ENCODE data around the gene CHMP2A.

CHMP2A gene

DNA sequence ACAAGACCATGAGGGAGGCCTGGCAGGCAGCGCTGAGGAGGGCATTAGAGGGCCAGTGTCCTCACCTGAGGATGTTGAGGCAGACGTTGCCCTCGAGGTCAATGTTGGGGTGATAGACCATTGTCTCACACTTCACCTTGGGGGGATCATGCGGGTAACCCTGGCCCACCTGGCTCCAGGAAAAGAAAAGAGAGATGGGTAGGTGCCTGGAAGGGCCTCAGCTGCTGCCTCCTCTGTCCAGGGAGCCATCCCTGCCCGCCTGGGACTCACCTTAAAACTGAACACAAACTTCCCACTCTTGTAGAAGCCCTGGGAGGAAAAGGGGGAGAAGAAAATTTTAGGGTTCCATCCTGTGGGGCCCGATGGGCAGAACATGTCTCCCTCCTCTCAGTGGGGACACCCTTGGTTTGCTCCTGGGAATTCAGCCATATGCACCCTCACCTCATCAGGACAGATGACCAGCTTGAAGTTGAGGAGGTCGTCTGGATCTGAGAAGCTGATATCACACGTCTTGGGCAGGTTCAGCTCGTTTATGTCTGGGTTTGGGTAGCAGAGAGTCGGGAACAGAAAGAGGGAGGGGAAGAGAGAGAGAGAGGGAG lies 1.8 kb upstream of the CHMP2A start:
- H3K27ac ChIP-seq = peak overlapping the region; percentile 98
- DNase-seq (ENCODE audit: low read depth, low spot score) = no peak

DNA sequence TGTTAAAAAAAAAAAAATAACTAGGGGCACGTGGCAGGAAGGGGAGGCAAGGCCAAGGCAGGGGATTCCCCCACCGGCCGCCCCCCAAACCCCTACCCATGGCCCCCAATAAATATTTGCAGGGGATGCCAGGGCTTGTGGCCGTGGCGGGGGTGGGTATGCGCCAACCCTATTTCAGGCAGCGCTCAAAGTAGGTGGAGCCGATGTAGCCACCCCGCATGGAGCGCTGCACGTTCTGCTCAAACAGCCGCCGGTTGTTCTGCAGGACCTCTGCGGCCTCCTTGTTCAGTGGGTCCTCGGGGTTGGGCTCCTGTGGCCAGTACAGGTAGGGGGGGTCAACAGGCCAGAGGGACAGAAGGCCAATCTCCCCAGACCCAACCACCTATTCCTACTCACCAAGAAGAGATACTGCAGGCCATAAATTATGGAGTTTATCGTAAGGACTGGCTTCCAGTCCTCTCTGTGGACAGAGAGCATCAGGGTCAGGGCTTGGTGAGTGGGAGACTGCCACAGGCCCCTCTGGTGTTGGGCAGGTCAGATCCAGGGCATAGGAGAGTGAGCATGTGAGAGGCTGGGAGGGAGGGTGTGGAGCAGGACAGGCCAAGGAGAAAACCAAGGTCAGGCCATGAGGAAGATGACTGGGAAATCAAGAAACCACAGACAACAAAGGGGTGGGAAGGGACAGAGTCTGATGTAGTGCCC lies 1.2 kb upstream of the CHMP2A start:
- peak overlapping the region; percentile 98 for H3K27ac ChIP-seq
- no peak for DNase-seq (ENCODE audit: low read depth, low spot score)

DNA sequence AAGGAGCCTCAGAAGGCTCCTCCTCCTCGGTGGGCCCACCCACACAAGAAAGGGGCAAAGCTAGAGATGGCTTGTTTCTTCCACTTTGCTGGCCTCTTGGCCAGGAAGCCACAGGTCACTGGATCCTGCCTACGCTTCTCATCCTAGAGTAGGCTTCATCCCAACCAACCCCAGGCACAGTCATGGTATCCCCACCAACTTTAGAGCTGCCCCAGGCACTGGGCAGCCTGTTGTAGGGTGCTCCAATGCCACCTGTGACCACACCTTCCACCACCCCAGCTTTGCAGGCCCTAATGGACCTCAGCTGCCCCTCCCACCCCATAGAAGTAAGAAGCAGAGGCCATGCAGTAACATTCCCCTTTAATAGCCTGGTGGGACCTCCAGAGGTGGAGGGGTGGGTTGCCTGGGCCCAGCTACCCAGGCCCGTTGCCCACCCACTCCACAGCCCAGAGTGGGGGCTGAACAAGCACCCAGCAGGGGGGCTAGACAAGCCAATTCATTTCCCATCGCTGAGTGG lies 522 bp upstream of the CHMP2A start:
- peak overlapping the region; percentile 98 for H3K27ac ChIP-seq
- DNase-seq (ENCODE audit: low read depth, low spot score) = no peak

DNA sequence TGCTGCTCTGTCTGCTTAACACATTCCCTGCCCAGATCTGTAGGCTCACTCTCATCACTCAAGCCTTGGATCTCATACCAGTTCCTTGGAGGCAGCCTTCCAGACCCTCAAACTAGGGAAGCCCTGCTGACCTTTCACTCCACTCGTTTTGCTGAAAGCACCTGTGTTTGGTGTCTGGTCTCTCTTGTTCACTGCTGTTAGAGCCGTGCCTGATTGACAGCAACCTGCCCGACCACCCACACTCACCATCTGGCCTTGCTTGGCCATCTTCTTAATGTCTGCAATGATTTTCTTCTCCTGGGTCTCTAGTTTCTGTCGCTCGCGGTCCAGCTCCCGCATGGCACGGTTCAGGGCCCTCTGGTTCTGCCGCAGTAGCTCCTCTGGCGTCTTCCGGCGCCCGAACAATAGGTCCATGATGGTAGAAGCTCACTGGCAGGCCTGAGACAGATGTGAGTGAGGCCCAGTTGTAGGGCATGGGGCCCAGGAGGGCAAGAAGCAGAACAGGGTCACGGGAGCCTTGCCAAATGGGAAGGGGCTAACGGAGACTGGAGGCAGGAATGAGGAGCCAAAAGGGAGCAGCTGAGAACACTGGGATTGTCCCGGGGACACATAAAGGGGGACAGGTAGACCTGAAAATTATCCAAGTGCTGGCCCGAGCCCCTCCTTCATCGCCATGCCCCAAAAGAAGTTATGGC lies 959 bp downstream of the CHMP2A start:
- DNase-seq (ENCODE audit: low read depth, low spot score) = no peak
- H3K27ac ChIP-seq = peak overlapping the region; percentile 98

DNA sequence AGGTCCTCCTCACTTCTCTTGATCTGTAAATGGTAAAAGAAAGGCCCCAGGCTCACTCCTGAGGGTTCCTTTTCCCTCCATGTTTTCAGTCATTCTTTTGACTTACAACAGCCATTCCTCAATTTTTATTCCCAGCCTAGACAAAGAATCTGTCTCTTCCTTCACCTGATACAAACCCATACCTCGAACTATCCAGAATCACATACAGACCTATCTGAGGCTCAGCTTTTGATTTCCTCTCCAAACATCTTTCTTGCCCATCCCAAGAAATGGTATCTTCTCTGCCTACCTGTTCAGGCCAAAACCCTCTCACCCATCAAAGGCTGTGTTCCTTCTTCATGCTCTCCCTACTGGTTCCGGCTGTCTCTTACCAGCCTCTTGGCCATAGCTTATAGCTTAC lies 2.2 kb downstream of the CHMP2A start:
- H3K27ac ChIP-seq = no peak overlapping the region
- DNase-seq (ENCODE audit: low read depth, low spot score) = no peak

DNA sequence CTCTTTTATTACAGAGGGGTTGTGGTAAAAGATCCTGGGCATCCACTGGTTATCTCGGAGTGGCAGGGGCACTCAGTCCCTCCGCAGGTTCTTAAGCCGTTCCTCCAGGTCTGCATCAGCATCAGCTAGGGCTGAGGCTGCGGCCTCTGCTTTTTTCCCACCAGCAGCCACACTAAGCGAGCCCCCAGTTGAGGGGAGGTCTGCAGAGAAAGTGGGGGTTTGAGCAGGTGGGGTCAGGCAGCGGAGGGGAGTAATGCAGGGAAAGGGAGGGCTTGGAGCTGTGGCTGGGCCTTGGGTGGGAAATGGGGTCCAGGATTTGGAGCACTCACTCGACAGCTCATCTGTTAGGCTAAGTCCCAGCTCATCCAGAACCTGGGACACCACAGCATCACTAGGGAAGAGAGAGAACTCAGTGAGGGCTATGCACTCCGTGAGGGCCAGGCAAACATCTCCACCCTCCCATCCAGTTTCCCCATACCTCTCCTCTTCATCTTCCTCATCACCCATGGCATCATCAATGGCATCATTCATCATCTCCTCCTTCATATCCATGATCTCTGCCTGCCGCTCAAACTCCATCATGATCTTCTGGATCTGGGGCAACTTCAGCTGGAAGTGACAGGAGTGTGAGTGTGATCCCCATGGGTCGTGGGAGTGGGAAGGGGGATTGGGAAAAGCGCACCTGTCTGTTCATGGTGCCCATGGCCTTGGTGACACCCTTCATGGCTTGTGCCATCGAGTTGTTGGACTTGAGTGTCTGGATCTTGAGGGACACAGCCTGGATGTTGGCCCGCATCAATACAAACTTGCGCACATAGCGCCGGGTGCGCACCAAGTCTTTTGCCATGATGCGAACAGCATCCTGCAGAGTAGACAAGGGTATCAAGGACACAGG lies 3.1 kb downstream of the CHMP2A start:
- no peak overlapping the region for H3K27ac ChIP-seq
- no peak for DNase-seq (ENCODE audit: low read depth, low spot score)

DNA sequence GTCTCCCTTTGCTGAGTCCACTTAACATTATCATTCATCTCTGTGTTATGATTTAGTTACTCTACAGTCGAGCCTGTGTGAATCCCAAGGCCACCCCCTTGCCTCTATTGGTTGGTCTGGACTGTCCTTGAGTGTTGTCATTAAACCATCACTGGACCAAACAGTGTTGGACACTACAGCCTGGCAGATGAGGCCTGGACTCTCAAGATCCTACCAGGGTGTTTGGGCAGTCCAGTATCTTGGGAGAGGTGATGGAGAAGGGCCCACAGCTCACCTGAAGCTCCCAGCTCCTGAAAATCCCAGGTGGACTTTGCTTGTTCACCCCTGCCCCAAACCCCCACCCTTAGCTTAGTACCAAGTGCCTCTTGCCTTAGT lies 3.8 kb downstream of the CHMP2A start:
- no peak for DNase-seq (ENCODE audit: low read depth, low spot score)
- H3K27ac ChIP-seq = no peak overlapping the region

DNA sequence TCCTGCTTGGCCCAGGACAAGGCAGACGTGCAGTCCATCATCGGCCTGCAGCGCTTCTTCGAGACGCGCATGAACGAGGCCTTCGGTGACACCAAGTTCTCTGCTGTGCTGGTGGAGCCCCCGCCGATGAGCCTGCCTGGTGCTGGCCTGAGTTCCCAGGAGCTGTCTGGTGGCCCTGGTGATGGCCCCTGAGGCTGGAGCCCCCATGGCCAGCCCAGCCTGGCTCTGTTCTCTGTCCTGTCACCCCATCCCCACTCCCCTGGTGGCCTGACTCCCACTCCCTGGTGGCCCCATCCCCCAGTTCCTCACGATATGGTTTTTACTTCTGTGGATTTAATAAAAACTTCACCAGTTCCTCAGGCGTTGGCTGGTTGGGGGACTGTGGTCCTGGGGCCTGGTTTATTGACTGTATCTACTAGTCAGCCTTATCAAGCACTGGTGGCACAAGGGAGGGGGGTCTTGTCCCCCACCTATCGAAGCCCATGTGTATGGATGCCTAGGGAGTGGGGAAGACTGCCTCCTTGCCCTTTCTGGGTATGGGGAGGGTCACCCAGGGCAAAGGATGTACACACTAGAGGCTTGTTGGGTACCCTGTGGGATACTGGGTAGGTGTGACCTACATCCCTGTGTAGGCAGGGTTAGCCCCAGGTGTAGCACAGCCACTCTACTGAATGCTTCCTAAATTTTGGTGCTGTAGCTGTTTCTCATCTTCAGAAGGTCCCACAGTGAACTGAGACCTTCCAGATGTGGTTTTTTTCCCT lies 4.4 kb downstream of the CHMP2A start:
- no peak overlapping the region for H3K27ac ChIP-seq
- no peak for DNase-seq (ENCODE audit: low read depth, low spot score)

DNA sequence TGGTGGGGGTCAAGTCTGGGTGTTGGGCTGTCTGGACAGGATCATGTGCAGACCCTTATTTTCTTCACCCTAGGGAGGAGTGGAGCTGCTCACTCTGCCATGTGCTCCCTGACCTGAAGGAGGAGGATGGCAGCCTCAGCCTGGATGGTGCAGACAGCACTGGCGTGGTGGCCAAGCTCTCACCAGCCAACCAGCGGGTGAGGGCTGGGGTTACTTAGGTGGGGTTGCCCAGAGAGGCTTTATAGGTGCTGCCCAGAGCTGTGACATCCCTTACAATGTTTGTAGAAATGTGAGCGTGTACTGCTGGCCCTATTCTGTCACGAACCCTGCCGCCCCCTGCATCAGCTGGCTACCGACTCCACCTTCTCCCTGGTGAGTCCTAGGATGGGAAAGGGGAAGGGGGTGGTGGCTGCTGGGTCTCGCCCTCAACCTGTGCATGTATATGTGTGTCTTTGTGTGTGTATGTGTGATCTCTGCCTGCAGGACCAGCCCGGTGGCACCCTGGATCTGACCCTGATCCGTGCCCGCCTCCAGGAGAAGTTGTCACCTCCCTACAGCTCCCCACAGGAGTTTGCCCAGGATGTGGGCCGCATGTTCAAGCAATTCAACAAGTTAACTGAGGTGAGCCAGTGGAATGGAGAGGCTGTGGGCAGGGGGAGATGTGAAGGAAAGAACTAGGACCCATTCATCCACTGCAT lies 5.1 kb downstream of the CHMP2A start:
- no peak overlapping the region for H3K27ac ChIP-seq
- no peak for DNase-seq (ENCODE audit: low read depth, low spot score)

DNA sequence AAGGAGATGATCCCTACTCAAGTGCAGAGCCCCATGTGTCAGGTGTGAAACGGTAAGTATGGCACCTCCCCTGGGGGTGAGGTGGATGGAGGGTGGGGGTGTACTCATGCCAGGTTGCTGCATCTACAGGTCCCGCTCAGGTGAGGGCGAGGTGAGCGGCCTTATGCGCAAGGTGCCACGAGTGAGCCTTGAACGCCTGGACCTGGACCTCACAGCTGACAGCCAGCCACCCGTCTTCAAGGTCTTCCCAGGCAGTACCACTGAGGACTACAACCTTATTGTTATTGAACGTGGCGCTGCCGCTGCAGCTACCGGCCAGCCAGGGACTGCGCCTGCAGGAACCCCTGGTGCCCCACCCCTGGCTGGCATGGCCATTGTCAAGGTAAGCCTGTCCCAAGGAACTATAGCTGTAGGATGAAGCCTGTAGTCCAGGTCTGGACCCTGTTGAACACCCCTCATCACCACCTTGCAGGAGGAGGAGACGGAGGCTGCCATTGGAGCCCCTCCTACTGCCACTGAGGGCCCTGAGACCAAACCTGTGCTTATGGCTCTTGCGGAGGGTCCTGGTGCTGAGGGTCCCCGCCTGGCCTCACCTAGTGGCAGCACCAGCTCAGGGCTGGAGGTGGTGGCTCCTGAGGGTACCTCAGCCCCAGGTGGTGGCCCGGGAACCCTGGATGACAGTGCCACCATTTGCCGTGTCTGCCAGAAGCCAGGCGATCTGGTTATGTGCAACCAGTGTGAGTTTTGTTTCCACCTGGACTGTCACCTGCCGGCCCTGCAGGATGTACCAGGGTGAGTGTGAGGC lies 5.8 kb downstream of the CHMP2A start:
- H3K27ac ChIP-seq = no peak overlapping the region
- no peak for DNase-seq (ENCODE audit: low read depth, low spot score)

DNA sequence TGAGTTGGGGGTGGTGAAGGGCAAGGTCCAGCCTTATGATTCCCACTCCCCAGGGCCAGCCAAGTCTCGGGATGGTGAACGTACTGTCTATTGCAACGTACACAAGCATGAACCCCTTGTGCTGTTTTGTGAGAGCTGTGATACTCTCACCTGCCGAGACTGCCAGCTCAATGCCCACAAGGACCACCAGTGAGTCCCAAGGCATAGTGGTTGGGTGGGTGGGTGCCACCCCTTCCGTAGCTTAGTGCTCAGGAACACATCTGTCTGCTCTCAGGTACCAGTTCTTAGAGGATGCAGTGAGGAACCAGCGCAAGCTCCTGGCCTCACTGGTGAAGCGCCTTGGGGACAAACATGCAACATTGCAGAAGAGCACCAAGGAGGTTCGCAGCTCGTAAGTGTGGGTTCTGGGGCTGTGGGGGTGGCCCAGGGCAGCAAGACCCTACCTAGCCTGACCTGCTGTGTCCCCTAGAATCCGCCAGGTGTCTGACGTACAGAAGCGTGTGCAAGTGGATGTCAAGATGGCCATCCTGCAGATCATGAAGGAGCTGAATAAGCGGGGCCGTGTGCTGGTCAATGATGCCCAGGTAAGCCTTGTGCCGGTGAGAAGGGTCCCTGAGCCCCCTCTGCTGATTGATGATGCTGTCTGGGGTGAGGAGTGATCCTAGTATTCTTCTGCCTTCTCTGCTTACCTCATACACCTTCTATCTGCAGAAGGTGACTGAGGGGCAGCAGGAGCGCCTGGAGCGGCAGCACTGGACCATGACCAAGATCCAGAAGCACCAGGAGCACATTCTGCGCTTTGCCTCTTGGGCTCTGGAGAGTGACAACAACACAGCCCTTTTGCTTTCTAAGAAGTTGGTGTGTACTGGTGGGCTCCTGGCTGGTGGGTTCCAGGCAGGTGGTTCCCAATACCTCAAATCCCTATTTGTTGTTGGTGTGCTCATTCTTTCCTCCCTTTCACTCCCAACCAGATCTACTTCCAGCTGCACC lies 7.3 kb downstream of the CHMP2A start:
- H3K27ac ChIP-seq = peak overlapping the region; percentile 9
- no peak for DNase-seq (ENCODE audit: low read depth, low spot score)

DNA sequence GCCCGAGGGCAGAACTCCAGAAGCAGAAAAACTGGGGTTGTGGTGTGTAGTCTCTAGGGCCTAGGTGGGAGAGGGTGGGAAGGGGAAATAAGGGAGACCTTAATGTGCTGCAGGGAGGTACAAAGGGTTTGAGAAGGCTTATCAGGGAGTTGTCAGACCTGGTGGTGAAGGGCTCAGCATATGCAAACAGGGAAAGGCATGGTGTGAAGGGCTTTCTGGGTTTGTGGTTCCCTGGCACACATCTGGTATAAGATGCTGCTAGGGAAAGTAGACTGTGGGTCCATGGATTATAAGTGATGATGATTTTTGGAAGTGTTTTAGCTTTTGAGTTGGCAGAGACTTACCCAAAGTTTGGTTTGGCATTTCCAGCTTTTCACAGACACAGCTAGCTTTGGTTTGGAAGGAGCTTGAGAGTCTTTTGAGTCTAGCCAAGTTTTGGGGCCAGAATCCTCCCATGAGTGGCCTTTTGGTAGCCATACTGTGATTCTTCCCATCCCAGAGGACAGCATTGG lies 8.8 kb downstream of the CHMP2A start:
- DNase-seq (ENCODE audit: low read depth, low spot score) = no peak
- H3K27ac ChIP-seq = peak overlapping the region; percentile 9

DNA sequence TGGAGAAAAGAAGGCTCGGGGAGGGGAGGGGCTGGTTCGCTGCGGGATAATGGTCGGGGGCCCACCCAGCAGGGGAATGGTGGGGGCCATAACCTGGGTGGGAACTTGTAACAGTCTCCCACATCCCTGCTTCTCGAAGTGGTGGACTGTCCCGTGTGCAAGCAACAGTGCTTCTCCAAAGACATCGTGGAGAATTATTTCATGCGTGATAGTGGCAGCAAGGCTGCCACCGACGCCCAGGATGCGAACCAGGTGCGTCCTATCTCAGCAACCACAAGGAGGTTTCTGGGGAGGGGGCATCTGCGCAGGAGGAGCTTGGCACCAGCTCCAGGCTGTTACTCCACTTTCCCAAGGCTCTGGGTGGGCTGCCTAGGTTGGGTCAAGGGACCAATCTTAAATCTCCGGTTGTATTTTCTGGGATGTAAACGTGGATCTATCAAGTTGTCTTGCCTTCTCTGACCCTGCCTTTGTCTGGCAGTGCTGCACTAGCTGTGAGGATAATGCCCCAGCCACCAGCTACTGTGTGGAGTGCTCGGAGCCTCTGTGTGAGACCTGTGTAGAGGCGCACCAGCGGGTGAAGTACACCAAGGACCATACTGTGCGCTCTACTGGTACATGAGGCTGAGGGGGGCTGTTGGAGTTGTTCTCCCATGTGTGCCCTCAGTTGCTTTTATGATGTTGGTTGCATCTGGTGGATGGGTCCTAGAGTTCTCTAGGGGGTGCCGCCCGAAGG lies 9.5 kb downstream of the CHMP2A start:
- no peak for DNase-seq (ENCODE audit: low read depth, low spot score)

DNA sequence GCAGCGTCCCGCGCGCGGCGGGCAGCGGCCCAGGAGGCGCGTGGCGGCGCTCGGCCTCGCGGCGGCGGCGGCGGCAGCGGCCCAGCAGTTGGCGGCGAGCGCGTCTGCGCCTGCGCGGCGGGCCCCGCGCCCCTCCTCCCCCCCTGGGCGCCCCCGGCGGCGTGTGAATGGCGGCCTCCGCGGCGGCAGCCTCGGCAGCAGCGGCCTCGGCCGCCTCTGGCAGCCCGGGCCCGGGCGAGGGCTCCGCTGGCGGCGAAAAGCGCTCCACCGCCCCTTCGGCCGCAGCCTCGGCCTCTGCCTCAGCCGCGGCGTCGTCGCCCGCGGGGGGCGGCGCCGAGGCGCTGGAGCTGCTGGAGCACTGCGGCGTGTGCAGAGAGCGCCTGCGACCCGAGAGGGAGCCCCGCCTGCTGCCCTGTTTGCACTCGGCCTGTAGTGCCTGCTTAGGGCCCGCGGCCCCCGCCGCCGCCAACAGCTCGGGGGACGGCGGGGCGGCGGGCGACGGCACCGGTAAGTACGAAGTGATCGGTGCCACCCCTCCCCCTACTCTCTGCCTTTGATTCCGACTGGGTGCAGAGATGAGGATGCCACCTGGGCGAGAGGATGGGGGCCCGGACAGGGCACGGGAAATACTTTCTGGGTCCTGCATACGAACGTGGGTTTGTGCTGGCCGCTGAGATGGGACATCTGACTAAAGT lies 10.2 kb downstream of the CHMP2A start:
- no peak for DNase-seq (ENCODE audit: low read depth, low spot score)
- peak overlapping the region; percentile 95 for H3K27ac ChIP-seq

More for the DNA sequence above, 9.5 kb downstream of the CHMP2A start:
- peak overlapping the region; percentile 95 for H3K27ac ChIP-seq

DNA sequence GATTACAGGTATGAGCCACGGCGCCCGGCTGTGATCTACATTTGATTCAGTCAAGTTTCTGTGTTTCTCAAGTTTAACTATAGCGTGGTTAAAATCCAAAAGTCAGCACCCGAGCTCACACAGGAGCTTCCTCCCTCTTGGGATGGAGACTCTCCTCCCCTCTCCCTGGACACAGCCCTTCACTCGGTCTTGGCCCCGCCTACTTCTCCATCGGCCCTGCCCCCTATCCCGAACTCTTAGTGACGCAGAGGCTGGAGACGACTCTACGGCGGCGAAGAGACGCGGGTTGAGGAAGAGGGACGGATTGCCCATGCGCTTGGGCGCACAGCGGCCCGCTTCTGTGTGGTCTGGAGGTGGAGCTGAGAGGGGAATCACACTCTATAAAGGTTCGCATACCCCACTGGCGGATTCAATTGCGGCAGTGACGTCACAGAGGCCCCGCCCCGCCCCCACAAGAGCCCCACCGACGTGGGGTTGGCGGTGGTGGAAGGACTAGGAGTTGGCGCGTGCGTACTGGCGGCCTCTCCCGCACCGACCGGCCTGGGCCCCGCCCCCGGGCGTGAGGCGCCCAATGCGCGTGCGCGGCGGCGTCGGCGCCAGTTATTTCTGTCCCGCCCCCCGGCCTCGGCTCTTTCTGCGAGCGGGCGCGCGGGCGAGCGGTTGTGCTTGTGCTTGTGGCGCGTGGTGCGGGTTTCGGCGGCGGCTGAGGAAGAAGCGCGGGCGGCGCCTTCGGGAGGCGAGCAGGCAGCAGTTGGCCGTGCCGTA lies 10.9 kb downstream of the CHMP2A start, which contains the start of gene TRIM28:
TRIM28 (plus strand) TSS at position 239 of the 765 bp plus-strand sequence. CDS start 694 bp downstream, outside the sequence.
- DNase-seq (ENCODE audit: low read depth, low spot score) = peak; percentile 91
- H3K27ac ChIP-seq = peak within 1 kb of the TSS; percentile 95
